ENCODE results near the gene BORCS6. TPM values are rescaled to one million over a fixed set of nuclear protein-coding genes. Genes with fewer than 3 reads are reported as not detected.

BORCS6 gene
- total and polyA plus RNA-seq, 2 of the 13 experiments (the other 11 are each of a cell fraction or from before 2014, with no cell fraction given), result 2.0 to 5.1 TPM

GRCh38 chr17:8186787-8187516 is 3.0 kb downstream of the BORCS6 start (continued):
- TF ChIP-seq ZNF597 (CRISPR knock-in tag; IDR thresholded peaks at IDR 0.05) (peak; percentile 88; the same call in 1 of the 2 replicates), MED8 (CRISPR knock-in tag; IDR thresholded peaks at IDR 0.05; ENCODE audit: insufficient replicate concordance) (peak; percentile 34), AHR (CRISPR knock-in tag; IDR thresholded peaks at IDR 0.05) (peak; percentile 74; the same call in 1 of the 2 replicates), GABPA (IDR thresholded peaks at IDR 0.05; ENCODE audit: low read depth, low read length) (no peak), GABPA (CRISPR knock-in tag; IDR thresholded peaks at IDR 0.05; ENCODE audit: low read depth) (peak; percentile 79), ZNF225 (CRISPR knock-in tag; IDR thresholded peaks at IDR 0.05) (peak; percentile 33; the same call in 1 of the 2 replicates), CHD4 (IDR thresholded peaks at IDR 0.05; ENCODE audit: borderline replicate concordance, low read length) (0 out of 2 replicates have a peak, but pooled peaks have one; percentile 48), ZNF451 (CRISPR knock-in tag; IDR thresholded peaks at IDR 0.05) (peak; percentile 58), TBL1XR1 (IDR thresholded peaks at IDR 0.05; ENCODE audit: borderline replicate concordance, low read length, partially characterized antibody) (peak; percentile 23), ZFP36L1 (CRISPR knock-in tag; IDR thresholded peaks at IDR 0.05) (0 out of 2 replicates have a peak, but pooled peaks have one; percentile 53), ZFP36L2 (CRISPR knock-in tag; IDR thresholded peaks at IDR 0.05) (0 out of 2 replicates have a peak, but pooled peaks have one; percentile 66), ZNF230 (CRISPR knock-in tag; IDR thresholded peaks at IDR 0.05) (peak; percentile 73; the same call in 1 of the 2 replicates), ZMYM2 (CRISPR knock-in tag; IDR thresholded peaks at IDR 0.05) (0 out of 2 replicates have a peak, but pooled peaks have one; percentile 35), DNMT3B (CRISPR knock-in tag; conservative IDR thresholded peaks at IDR 0.05) (peak; percentile 85; the same call in 1 of the 2 replicates), NFIB (CRISPR knock-in tag; IDR thresholded peaks at IDR 0.05; ENCODE audit: borderline replicate concordance) (no peak), TFDP2 (CRISPR knock-in tag; IDR thresholded peaks at IDR 0.05) (0 out of 2 replicates have a peak, but pooled peaks have one; percentile 15), ATM (IDR thresholded peaks at IDR 0.05; ENCODE audit: borderline replicate concordance) (no peak), ZFP90 (CRISPR knock-in tag; IDR thresholded peaks at IDR 0.05; ENCODE audit: borderline replicate concordance) (peak; percentile 81; the same call in 1 of the 2 replicates), SIN3A (IDR thresholded peaks at IDR 0.05; ENCODE audit: borderline replicate concordance, low read depth, low read length) (peak; percentile 64; the same call in 1 of the 2 replicates), RBM22 (optimal IDR thresholded peaks at IDR 0.05; ENCODE audit: low read length) (peak; percentile 91), ARNTL (CRISPR knock-in tag; IDR thresholded peaks at IDR 0.05) (no peak; the same call in 1 of the 2 replicates), MAFG (CRISPR knock-in tag; IDR thresholded peaks at IDR 0.05) (no peak), ZNF24 (IDR thresholded peaks at IDR 0.05) (peak; percentile 96), FOXK1 (CRISPR knock-in tag; IDR thresholded peaks at IDR 0.05; ENCODE audit: borderline replicate concordance, low read depth) (peak; percentile 30; the same call in 1 of the 2 replicates), IRF2 (CRISPR knock-in tag; IDR thresholded peaks at IDR 0.05) (0 out of 2 replicates have a peak, but pooled peaks have one; percentile 52), YY1 (IDR thresholded peaks at IDR 0.05; ENCODE audit: insufficient read depth, insufficient replicate concordance, low read depth, low read length) (peak; percentile 49), PHB2 (IDR thresholded peaks at IDR 0.05; ENCODE audit: partially characterized antibody) (no peak), BRF2 (CRISPR knock-in tag; IDR thresholded peaks at IDR 0.05) (peak; percentile 51; the same call in 1 of the 2 replicates)

Measured in HepG2 (cell line).